GM23248 (cell line): ENCODE results near the gene EFHC2. TPM values are rescaled to one million over a fixed set of nuclear protein-coding genes. Genes with fewer than 3 reads are reported as not detected.

ENCODE experiments used
- DNase-seq: peaks from one replicate; pipeline ENCODE4 v3.0.0-alpha.2; 2015
- H2AFZ ChIP-seq: fragments of 200-600 bp; sonication (generic); 2 replicates; pipeline ENCODE4 v1.6.1; 2016; ENCODE audit warnings: antibody characterized with exemption
- H3F3A ChIP-seq: fragments of 200-600 bp; sonication (generic); 2 replicates; pipeline ENCODE4 v1.6.1; 2016; ENCODE audit warnings: mild to moderate bottlenecking, antibody characterized with exemption, mixed run types; ENCODE audit not compliant: insufficient read depth
- H3K27ac ChIP-seq: fragments of 200-600 bp; sonication (generic); 2 replicates; pipeline ENCODE4 v1.5.1; 2016; ENCODE audit warnings: mild to moderate bottlenecking
- H3K27me3 ChIP-seq: fragments of 200-600 bp; sonication (generic); replicated peaks from 2 replicates; pipeline ENCODE4 v1.6.1; 2016; ENCODE audit warnings: mild to moderate bottlenecking; ENCODE audit not compliant: insufficient read depth
- H3K36me3 ChIP-seq: fragments of 200-600 bp; sonication (generic); 2 replicates; pipeline ENCODE4 v1.6.1; 2016; ENCODE audit warnings: low read depth, mild to moderate bottlenecking
- H3K4me1 ChIP-seq: fragments of 200-600 bp; sonication (generic); 2 replicates; pipeline ENCODE4 v1.6.1; 2016; ENCODE audit warnings: mild to moderate bottlenecking; ENCODE audit not compliant: insufficient read depth
- H3K4me2 ChIP-seq: fragments of 200-600 bp; sonication (generic); one replicate; pipeline ENCODE4 v1.6.1; 2016; ENCODE audit warnings: mild to moderate bottlenecking; ENCODE audit not compliant: unreplicated experiment
- H3K4me3 ChIP-seq: fragments of 200-600 bp; sonication (generic); 2 replicates; pipeline ENCODE4 v1.5.1; 2016; ENCODE audit warnings: mild to moderate bottlenecking
- H3K79me2 ChIP-seq: fragments of 200-600 bp; sonication (generic); 2 replicates; pipeline ENCODE4 v1.6.1; 2016; ENCODE audit warnings: mild to moderate bottlenecking; ENCODE audit not compliant: insufficient read depth
- H3K9ac ChIP-seq: fragments of 200-600 bp; sonication (generic); 2 replicates; pipeline ENCODE4 v1.6.1; 2016; ENCODE audit warnings: mild to moderate bottlenecking
- H3K9me2 ChIP-seq: fragments of 200-600 bp; sonication (generic); 2 replicates; pipeline ENCODE4 v1.6.1; 2016; ENCODE audit warnings: mixed run types, mild to moderate bottlenecking, moderate library complexity; ENCODE audit not compliant: insufficient read depth
- H3K9me3 ChIP-seq: fragments of 200-600 bp; sonication (generic); one replicate; pipeline ENCODE4 v1.6.1; 2017; ENCODE audit warnings: low read depth
- H4K20me1 ChIP-seq: fragments of 200-600 bp; sonication (generic); 2 replicates; pipeline ENCODE4 v1.6.0; 2016; ENCODE audit not compliant: insufficient read depth
- EZH2 ChIP-seq: fragments of 200-600 bp; sonication (generic); IDR thresholded peaks from 2 replicates; pipeline ENCODE4 v1.6.1; 2018; ENCODE audit warnings: antibody characterized with exemption, mild to moderate bottlenecking; ENCODE audit not compliant: insufficient read depth, poor library complexity, severe bottlenecking
- EZH2phosphoT487 ChIP-seq: fragments of 200-600 bp; sonication (generic); IDR thresholded peaks from 2 replicates; pipeline ENCODE4 v1.6.1; 2018; ENCODE audit warnings: antibody characterized with exemption, moderate library complexity, mild to moderate bottlenecking, low read depth; ENCODE audit not compliant: insufficient read depth
- WGBS, 2 experiments: methylation state at CpG; one replicate each; pipeline ENCODE4 v1.1.6; 2015 to 2017; ENCODE audit warnings: low lambda C conversion rate in 2 of 2, low coverage in 1 of 2; ENCODE audit errors: missing lambda C conversion rate in 2 of 2; 5-methylcytosine and 5-hydroxymethylcytosine counted together
- in situ Hi-C: fragments of 300-500 bp; cut with MboI; formaldehyde crosslinking; loops from 2 replicates; pipeline ENCODE4 v1.15.0; 2020
- polyA plus RNA-seq: library from polyadenylated mRNA; unstranded; fragments of >200 nt; fragmentation: Nextera tagmentation; extraction: Ambion mirVana; gene quantifications from 2 replicates; pipeline ENCODE4 v1.2.1, GENCODE V29; 2016
- total RNA-seq: library from RNA; depleted of rRNA; stranded (reverse); fragments of >200 nt; shearing (Covaris generic); gene quantifications from 2 replicates; pipeline ENCODE4 v1.2.3, GENCODE V29; 2014

EFHC2 gene
- total and polyA plus RNA-seq, 2 experiments from 2014 or later: 0.38 TPM; not detected in 1

DNA sequence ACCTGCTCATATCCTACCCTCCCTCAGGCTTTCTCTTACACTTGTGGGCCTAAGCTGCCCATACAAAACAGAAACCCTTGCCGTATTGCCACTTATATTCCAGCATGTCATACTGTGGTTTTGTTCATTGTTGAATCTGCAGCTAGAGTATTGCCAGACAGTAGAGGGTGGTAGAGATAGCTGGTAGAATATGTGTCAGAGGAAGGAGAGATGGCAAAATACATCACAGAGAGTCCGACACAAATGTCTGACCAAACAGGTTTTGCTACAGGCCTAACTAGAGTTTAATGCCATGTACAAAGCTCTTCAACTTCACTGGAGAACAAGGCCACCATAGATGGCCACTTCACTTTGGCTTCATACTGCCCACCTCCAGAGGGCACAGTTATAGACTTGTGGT, 160.1 kb downstream of the EFHC2 start:
- no peak for TF ChIP-seq EZH2phosphoT487
- no peak for TF ChIP-seq EZH2
- Histone ChIP-seq H3F3A (no peaks in the 10 kb centered on the region), H3K27me3 (no peaks in the 10 kb centered on the region)

DNA sequence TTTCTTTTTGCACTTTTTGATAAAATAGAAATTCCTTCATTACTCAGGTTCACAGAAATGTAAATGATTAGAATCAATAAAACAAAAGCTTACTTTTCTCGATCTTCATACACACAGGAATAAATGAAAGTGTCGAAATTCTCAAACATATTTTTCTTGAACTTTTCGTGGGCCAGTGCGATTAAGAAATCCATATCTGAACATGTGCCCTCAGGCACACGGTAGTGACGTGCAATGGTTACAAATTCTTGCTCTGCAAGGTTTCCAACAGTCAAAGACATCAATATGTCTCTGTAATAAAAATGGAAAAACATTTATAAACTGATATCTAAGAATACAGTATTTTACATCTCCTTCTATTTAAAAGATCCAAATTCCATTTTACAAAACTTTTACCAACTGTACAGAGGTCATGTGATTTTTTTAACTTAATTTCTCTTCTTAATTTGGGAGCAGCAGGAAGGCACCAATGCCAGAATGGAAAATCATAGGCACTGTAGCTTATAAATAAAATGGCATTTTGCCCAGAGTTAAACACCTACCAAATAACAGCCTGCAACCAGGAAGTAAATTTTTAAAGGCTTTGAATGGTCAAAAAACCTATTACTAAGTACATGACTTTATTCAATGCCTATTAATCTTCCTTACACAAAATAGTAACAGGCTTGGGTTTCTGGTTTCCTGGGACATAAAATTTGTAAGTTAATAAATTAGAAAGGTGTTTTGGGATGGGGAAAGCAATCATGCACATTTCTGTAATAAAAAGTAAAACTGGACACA, 165.0 kb downstream of the EFHC2 start:
- Histone ChIP-seq H3K4me3 (no peak overlapping the region), H3K79me2 (no peaks in the 10 kb centered on the region), H3K27ac (no peak overlapping the region), H2AFZ (no peak overlapping the region), H3K4me2 (no peak overlapping the region), H3K9me2 (no peaks in the 10 kb centered on the region), H3K9ac (no peak overlapping the region), H3K27me3 (no peaks in the 10 kb centered on the region), H3F3A (no peaks in the 10 kb centered on the region), H3K9me3 (no peaks in the 10 kb centered on the region), H3K4me1 (no peaks in the 10 kb centered on the region), H4K20me1 (no peaks in the 10 kb centered on the region), H3K36me3 (no peaks in the 10 kb centered on the region)
- in situ Hi-C loops: no loop called here
- WGBS, 2 experiments: 85 to 88% methylated on average over 6 of the region's 6 CpGs
- DNase-seq: no peak
- TF ChIP-seq EZH2: no peak
- TF ChIP-seq EZH2phosphoT487: no peak

More for the DNA sequence above, 160.1 kb downstream of the EFHC2 start:
- Histone ChIP-seq H3K9me3 (no peaks in the 10 kb centered on the region), H3K4me1 (no peaks in the 10 kb centered on the region), H3K27ac (no peak overlapping the region), H2AFZ (no peak overlapping the region), H3K79me2 (no peaks in the 10 kb centered on the region), H3K4me2 (no peak overlapping the region), H4K20me1 (no peaks in the 10 kb centered on the region), H3K9ac (no peak overlapping the region), H3K36me3 (no peaks in the 10 kb centered on the region), H3K4me3 (no peak overlapping the region), H3K9me2 (no peaks in the 10 kb centered on the region)
- in situ Hi-C loops: no loop called here
- 54 to 67% methylated on average over 2 of the region's 2 CpGs for WGBS, 2 experiments
- no peak for DNase-seq

DNA sequence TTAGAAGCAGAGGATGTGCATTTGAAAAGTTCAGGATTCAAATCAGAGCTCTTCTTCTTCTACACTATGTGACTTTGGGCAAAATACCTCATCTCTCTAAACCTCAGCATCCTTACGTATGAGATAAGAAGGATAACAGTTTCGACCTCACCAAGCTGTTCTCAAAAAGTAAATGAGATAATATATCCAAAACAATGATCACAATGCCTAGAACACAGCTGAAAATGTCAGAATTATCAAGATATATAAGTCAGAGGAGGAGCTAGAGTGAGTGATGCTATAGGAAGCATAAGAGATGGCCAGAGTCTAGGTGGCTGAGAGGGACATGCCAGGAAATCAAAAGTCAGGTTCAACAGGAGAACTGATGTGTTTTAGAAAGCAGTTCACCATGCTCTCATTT, 168.0 kb downstream of the EFHC2 start:
- H3K36me3 ChIP-seq: no peaks in the 10 kb centered on the region
- no peaks in the 10 kb centered on the region for H3K9me3 ChIP-seq
- no peak overlapping the region for H2AFZ ChIP-seq
- H3K27me3 ChIP-seq: no peaks in the 10 kb centered on the region
- 13 to 23% methylated on average over 2 of the region's 2 CpGs for WGBS, 2 experiments
- in situ Hi-C loops: no loop called here
- no peaks in the 10 kb centered on the region for H3K9me2 ChIP-seq
- no peak for DNase-seq
- H3K4me2 ChIP-seq: no peak overlapping the region
- TF ChIP-seq EZH2phosphoT487: no peak
- TF ChIP-seq EZH2: no peak
- H3K27ac ChIP-seq: no peak overlapping the region
- no peaks in the 10 kb centered on the region for H3F3A ChIP-seq
- H3K4me3 ChIP-seq: no peak overlapping the region
- no peak overlapping the region for H3K9ac ChIP-seq
- no peaks in the 10 kb centered on the region for H4K20me1 ChIP-seq
- H3K79me2 ChIP-seq: no peaks in the 10 kb centered on the region
- H3K4me1 ChIP-seq: no peaks in the 10 kb centered on the region

DNA sequence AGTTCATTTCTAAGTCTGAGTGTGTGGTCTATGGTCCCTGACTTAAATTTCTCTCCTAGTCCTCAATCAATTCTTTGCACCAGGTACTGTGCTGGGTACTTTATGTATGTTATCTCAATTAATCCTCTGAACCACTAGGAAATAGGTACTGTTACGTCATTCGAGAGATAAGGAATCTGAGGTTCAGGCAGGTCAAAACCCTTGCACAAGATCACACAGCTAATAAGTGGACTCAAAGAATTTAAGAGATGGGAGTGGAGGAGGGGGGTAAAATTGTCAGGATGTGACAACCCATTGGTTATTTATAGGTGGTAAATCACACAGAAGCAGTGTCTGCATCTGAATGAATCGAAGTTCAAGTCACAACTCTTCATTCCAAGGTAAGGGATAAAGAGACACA, 169.4 kb downstream of the EFHC2 start:
- H3K4me3 ChIP-seq: no peak overlapping the region
- no peaks in the 10 kb centered on the region for H3K9me2 ChIP-seq
- H3K4me2 ChIP-seq: no peak overlapping the region
- WGBS, 2 experiments: 69 to 70% methylated on average over 3 of the region's 3 CpGs
- no peak for TF ChIP-seq EZH2
- no peak overlapping the region for H2AFZ ChIP-seq
- no peak overlapping the region for H3K27ac ChIP-seq
- H3K9ac ChIP-seq: no peak overlapping the region
- no peak for DNase-seq
- no peaks in the 10 kb centered on the region for H3K9me3 ChIP-seq
- no peaks in the 10 kb centered on the region for H3K36me3 ChIP-seq
- H3K4me1 ChIP-seq: no peaks in the 10 kb centered on the region
- in situ Hi-C loops: no loop called here
- no peaks in the 10 kb centered on the region for H4K20me1 ChIP-seq
- H3F3A ChIP-seq: no peaks in the 10 kb centered on the region
- no peaks in the 10 kb centered on the region for H3K79me2 ChIP-seq
- H3K27me3 ChIP-seq: no peaks in the 10 kb centered on the region
